NCI-H774 (cell line): Measurements from ENCODE around the gene TBX2.

ENCODE experiments used
- DNase-seq: peaks from one replicate; lab custom pipeline; 2025; lab: John Stamatoyannopoulos, UW

The TBX2 gene

GRCh38 chr17:61454381-61455323, 55.0 kb downstream of the TBX2 start:
- DNase-seq = no peak

- no peak for DNase-seq
These were observed 55.8 kb downstream of the TBX2 start for GRCh38 chr17:61455324-61456060.

GRCh38 chr17:61456061-61456681, 56.5 kb downstream of the TBX2 start:
- DNase-seq = no peak

GRCh38 chr17:61456688-61457225, 57.1 kb downstream of the TBX2 start:
- no peak for DNase-seq

GRCh38 chr17:61457226-61457983, 57.8 kb downstream of the TBX2 start:
- no peak for DNase-seq

- DNase-seq = no peak
These were observed 58.4 kb downstream of the TBX2 start for GRCh38 chr17:61458000-61458399.

GRCh38 chr17:61458421-61459141, 58.9 kb downstream of the TBX2 start:
- DNase-seq = no peak
